ENCODE data around the gene HPCAL1.

HPCAL1 gene

DNA sequence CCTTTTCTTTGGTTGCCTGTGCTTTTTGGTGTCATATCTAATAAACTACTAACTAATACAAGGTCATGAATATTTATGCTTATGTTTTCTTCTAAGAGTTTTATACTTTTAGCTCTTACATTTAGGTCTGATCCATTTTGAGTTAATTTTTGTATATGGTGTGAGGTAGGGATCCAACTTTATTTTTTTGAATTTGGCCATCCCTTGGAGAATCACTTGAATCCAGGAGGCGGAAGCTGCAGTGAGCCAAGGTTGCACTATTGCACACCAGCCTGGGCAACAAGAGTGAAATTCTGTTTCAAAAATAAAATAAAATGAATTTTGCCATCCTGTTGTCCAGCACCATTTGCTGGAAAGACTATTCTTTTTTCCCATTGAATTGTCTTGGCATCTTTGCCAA lies 8.6 kb upstream of the HPCAL1 start:
- TF ChIP-seq TAF1 (IDR thresholded peaks at IDR 0.05; ENCODE audit: low read depth) (no peak), CREB1 (IDR thresholded peaks at IDR 0.05; ENCODE audit: low read depth) (no peak), ZBTB7A (IDR thresholded peaks at IDR 0.05; ENCODE audit: low read depth) (no peak)

DNA sequence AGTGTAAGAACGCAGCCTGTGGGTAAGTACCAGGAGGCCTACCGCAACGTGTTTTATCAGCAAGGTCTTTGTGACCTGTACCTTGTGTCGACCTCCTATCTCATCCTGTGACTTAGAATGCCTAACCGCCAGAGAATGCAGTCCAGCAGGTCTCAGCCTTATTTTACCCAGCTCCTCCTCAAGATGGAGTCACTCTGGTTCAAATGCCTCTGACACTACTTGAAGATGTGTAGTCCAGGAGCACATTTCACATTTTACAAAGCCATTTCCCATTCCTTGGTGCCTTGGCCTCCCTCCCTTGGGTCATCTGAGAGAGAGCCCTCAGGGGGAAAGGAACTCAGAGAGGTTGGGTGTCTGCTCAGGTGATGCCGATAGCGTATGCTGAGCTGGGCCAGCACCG lies 6.6 kb upstream of the HPCAL1 start:
- TF ChIP-seq, protein P1, sequence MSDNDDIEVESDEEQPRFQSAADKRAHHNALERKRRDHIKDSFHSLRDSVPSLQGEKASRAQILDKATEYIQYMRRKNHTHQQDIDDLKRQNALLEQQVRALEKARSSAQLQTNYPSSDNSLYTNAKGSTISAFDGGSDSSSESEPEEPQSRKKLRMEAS (IDR thresholded peaks at IDR 0.05) = no peak
- TF ChIP-seq CEBPB (IDR thresholded peaks at IDR 0.05) (no peak), NFIC (IDR thresholded peaks at IDR 0.05) (no peak), TCF12 (IDR thresholded peaks at IDR 0.05; ENCODE audit: low read depth) (no peak), ZBTB7A (IDR thresholded peaks at IDR 0.05; ENCODE audit: low read depth) (no peak), TAF1 (IDR thresholded peaks at IDR 0.05; ENCODE audit: low read depth) (no peak), USF1 (IDR thresholded peaks at IDR 0.05) (no peak), FOXM1 (IDR thresholded peaks at IDR 0.05; ENCODE audit: borderline replicate concordance, low read depth) (no peak), EGR1 (IDR thresholded peaks at IDR 0.05) (no peak), CREB1 (IDR thresholded peaks at IDR 0.05; ENCODE audit: low read depth) (no peak), EP300 (IDR thresholded peaks at IDR 0.05; ENCODE audit: borderline replicate concordance) (no peak), YY1 (IDR thresholded peaks at IDR 0.05; ENCODE audit: low read depth) (no peak), RAD21 (IDR thresholded peaks at IDR 0.05; ENCODE audit: low read depth) (no peak), TEAD4 (IDR thresholded peaks at IDR 0.05) (no peak)
- TF ChIP-seq, protein P2, sequence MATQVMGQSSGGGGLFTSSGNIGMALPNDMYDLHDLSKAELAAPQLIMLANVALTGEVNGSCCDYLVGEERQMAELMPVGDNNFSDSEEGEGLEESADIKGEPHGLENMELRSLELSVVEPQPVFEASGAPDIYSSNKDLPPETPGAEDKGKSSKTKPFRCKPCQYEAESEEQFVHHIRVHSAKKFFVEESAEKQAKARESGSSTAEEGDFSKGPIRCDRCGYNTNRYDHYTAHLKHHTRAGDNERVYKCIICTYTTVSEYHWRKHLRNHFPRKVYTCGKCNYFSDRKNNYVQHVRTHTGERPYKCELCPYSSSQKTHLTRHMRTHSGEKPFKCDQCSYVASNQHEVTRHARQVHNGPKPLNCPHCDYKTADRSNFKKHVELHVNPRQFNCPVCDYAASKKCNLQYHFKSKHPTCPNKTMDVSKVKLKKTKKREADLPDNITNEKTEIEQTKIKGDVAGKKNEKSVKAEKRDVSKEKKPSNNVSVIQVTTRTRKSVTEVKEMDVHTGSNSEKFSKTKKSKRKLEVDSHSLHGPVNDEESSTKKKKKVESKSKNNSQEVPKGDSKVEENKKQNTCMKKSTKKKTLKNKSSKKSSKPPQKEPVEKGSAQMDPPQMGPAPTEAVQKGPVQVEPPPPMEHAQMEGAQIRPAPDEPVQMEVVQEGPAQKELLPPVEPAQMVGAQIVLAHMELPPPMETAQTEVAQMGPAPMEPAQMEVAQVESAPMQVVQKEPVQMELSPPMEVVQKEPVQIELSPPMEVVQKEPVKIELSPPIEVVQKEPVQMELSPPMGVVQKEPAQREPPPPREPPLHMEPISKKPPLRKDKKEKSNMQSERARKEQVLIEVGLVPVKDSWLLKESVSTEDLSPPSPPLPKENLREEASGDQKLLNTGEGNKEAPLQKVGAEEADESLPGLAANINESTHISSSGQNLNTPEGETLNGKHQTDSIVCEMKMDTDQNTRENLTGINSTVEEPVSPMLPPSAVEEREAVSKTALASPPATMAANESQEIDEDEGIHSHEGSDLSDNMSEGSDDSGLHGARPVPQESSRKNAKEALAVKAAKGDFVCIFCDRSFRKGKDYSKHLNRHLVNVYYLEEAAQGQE (IDR thresholded peaks at IDR 0.05; ENCODE audit: low read depth) = no peak

DNA sequence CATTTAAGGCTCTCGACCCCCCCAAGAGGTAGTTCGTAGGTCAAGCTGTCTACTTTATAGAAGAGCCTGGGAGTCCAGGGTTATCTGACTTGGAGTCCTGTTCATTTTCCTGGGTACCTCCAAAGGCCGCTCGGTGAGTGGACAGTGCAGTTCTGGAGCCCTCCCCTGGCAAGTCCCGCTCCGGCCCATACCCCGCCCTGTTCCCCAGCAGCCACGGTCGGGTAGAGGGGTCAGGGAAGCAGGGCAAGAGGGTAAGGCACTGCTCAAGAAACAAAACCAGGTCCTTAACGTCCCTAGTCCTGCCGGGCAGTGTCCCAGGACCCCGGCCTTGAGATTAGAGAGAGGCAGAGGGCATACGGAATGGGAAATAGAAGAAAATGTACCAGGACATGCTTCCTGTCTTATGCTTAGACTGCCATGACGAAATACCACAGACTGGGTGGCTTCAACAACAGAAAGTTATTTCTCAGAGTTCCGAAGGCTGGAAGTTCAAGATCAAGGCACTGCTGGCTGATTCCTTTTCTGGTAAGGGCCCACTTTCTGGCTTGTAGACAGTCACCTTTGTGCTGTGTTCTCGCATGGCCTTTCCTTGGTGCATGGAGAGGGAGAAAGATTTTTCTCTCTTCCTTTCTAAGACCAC lies 5.4 kb upstream of the HPCAL1 start:
- TF ChIP-seq TEAD4 (IDR thresholded peaks at IDR 0.05) (no peak), TCF12 (IDR thresholded peaks at IDR 0.05; ENCODE audit: low read depth) (no peak), ZBTB7A (IDR thresholded peaks at IDR 0.05; ENCODE audit: low read depth) (no peak), FOXM1 (IDR thresholded peaks at IDR 0.05; ENCODE audit: borderline replicate concordance, low read depth) (no peak), TAF1 (IDR thresholded peaks at IDR 0.05; ENCODE audit: low read depth) (no peak), YY1 (IDR thresholded peaks at IDR 0.05; ENCODE audit: low read depth) (no peak), CEBPB (IDR thresholded peaks at IDR 0.05) (no peak), EP300 (IDR thresholded peaks at IDR 0.05; ENCODE audit: borderline replicate concordance) (no peak), RAD21 (IDR thresholded peaks at IDR 0.05; ENCODE audit: low read depth) (no peak), USF1 (IDR thresholded peaks at IDR 0.05) (no peak), NFIC (IDR thresholded peaks at IDR 0.05) (no peak), CREB1 (IDR thresholded peaks at IDR 0.05; ENCODE audit: low read depth) (no peak)
- TF ChIP-seq, protein P1 (IDR thresholded peaks at IDR 0.05) = no peak
- TF ChIP-seq, protein P2 (IDR thresholded peaks at IDR 0.05; ENCODE audit: low read depth) = no peak

DNA sequence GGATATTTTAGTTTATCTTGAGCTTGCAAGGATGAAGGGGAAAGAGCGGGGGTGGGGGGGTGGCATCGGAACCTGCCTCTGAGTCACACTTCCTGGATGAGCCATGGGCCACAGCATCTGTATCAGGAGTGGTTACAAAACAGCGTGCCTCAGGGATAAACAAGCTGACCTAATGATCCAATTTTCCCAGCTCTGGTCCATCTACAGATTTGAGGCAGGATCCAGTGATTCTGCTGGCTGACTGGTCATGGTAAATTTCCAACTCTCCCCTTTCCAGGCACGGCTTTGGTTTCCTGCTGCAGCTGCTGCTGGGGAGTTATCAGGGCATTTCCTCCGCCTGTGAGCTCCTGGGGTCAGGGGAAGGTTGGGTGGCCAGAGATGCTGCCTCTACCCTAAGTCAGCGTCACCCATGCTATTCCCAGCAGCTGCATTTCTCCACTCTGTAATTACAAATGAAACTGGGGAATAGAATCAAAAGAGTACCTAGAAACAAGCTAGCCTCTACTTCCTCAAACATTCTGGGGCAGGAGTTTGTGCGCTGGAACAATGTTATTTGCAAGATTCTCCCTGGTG lies 4.7 kb upstream of the HPCAL1 start:
- TF ChIP-seq TCF12 (IDR thresholded peaks at IDR 0.05; ENCODE audit: low read depth) (no peak), TAF1 (IDR thresholded peaks at IDR 0.05; ENCODE audit: low read depth) (no peak), USF1 (IDR thresholded peaks at IDR 0.05) (no peak), NFIC (IDR thresholded peaks at IDR 0.05) (no peak), FOXM1 (IDR thresholded peaks at IDR 0.05; ENCODE audit: borderline replicate concordance, low read depth) (no peak), EP300 (IDR thresholded peaks at IDR 0.05; ENCODE audit: borderline replicate concordance) (no peak), CREB1 (IDR thresholded peaks at IDR 0.05; ENCODE audit: low read depth) (no peak), ZBTB7A (IDR thresholded peaks at IDR 0.05; ENCODE audit: low read depth) (no peak), CEBPB (IDR thresholded peaks at IDR 0.05) (no peak), RAD21 (IDR thresholded peaks at IDR 0.05; ENCODE audit: low read depth) (no peak)
- TF ChIP-seq, protein P1 (IDR thresholded peaks at IDR 0.05) = no peak
- TF ChIP-seq, protein P2 (IDR thresholded peaks at IDR 0.05; ENCODE audit: low read depth) = no peak
